HL-60 (cell line): ENCODE measurements around the gene EIF4G3.

Source experiments
- POLR2AphosphoS5 ChIP-seq: IDR thresholded peaks from 2 replicates; pipeline ENCODE4 v1.6.1; 2012; ENCODE audit warnings: low read depth
- TF ChIP-seq, protein P1 (sequence below): IDR thresholded peaks from one replicate; pipeline ENCODE4 v1.5.1; 2011; ENCODE audit warnings: low read length, control low read depth, inconsistent platforms; ENCODE audit not compliant: insufficient read depth
- TF ChIP-seq, protein P2 (sequence below): IDR thresholded peaks from 2 replicates; pipeline ENCODE4 v1.6.1; 2012; ENCODE audit warnings: low read depth; ENCODE audit not compliant: insufficient replicate concordance

DNA sequence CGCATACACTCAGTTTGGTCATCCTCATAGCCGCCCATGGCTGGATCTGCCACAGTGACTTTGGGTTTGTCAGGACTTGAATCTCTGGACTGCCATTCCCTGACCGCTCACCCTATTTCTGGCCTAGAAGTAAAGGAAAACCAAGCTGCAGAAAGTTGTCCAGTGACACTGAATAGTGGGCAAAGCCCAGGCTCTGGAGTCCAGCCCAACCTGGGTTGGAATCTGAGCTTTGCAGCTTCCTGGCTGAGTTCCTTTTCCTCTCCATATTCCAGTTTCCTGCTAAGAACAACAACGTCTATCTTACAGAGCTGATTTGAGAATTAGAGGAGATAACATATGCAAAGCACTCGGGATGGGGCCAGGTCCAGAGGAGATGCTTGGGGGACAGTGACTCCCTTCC lies 15.6 kb upstream of the EIF4G3 start:
- TF ChIP-seq, protein P1, sequence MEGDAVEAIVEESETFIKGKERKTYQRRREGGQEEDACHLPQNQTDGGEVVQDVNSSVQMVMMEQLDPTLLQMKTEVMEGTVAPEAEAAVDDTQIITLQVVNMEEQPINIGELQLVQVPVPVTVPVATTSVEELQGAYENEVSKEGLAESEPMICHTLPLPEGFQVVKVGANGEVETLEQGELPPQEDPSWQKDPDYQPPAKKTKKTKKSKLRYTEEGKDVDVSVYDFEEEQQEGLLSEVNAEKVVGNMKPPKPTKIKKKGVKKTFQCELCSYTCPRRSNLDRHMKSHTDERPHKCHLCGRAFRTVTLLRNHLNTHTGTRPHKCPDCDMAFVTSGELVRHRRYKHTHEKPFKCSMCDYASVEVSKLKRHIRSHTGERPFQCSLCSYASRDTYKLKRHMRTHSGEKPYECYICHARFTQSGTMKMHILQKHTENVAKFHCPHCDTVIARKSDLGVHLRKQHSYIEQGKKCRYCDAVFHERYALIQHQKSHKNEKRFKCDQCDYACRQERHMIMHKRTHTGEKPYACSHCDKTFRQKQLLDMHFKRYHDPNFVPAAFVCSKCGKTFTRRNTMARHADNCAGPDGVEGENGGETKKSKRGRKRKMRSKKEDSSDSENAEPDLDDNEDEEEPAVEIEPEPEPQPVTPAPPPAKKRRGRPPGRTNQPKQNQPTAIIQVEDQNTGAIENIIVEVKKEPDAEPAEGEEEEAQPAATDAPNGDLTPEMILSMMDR, result no peak
- TF ChIP-seq, protein P2, sequence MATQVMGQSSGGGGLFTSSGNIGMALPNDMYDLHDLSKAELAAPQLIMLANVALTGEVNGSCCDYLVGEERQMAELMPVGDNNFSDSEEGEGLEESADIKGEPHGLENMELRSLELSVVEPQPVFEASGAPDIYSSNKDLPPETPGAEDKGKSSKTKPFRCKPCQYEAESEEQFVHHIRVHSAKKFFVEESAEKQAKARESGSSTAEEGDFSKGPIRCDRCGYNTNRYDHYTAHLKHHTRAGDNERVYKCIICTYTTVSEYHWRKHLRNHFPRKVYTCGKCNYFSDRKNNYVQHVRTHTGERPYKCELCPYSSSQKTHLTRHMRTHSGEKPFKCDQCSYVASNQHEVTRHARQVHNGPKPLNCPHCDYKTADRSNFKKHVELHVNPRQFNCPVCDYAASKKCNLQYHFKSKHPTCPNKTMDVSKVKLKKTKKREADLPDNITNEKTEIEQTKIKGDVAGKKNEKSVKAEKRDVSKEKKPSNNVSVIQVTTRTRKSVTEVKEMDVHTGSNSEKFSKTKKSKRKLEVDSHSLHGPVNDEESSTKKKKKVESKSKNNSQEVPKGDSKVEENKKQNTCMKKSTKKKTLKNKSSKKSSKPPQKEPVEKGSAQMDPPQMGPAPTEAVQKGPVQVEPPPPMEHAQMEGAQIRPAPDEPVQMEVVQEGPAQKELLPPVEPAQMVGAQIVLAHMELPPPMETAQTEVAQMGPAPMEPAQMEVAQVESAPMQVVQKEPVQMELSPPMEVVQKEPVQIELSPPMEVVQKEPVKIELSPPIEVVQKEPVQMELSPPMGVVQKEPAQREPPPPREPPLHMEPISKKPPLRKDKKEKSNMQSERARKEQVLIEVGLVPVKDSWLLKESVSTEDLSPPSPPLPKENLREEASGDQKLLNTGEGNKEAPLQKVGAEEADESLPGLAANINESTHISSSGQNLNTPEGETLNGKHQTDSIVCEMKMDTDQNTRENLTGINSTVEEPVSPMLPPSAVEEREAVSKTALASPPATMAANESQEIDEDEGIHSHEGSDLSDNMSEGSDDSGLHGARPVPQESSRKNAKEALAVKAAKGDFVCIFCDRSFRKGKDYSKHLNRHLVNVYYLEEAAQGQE, result no peak
- no peak for TF ChIP-seq POLR2AphosphoS5
